ENCODE results near the gene AVP. TPM values are rescaled to one million over a fixed set of nuclear protein-coding genes. Genes with fewer than 3 reads are reported as not detected.

AVP gene
- total RNA-seq, 1 donor from 2014 or later = not detected

GRCh38 chr20:3115190-3116107, 30.9 kb upstream of the AVP start:
- intact Hi-C loops (cut with micrococcal nuclease) = loop anchor here (5.0 kb wide), 1 partner anchor 63 kb away; no protein-coding TSS in a partner anchor
- DNase-seq (peak; percentile 41), ATAC-seq (peak; percentile 39)

DNA sequence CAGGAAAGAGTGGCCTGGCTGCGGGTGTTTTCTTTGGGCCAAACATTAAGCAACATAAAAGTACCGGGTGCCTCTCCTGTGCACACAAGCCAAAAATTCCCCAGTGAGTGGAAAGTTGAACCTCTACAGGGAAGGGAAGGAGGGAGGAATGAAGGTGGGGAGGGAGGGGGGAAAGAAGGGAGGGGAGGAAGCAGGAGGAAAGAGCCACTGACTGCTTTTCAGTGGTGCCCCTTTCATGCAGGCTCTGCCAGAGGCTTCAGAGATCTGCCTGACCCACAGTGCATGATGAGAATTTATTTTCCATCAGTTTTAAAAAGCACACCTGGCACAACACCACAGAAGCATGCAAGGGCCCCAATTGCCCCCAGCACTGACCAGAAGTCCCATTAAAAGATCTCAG, 27.5 kb upstream of the AVP start:
- DNase-seq (no peak), ATAC-seq (no peak)
- intact Hi-C loops (cut with micrococcal nuclease) = no loop called here

DNA sequence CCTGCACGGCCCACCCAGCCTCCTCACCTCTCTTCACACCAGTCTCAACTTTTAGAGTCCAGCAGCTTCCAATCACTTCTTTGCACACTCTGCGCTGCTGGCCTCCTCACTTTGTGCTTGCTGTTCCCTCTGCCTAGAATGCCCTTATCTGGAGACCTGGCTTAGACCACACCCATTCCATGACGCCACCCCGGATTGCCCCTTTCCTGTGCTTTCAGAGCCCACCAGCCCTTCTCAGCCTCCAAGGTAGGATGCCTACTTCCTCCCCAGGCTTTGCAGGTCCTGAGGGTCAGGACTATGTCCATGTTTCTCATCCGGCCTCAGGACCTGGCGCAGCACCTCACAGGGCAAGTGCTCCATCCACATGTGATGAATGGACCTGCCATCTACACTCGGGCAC, 27.0 kb upstream of the AVP start:
- intact Hi-C loops (cut with micrococcal nuclease) = no loop called here
- ATAC-seq (no peak), DNase-seq (no peak)

GRCh38 chr20:3109350-3110302, 25.1 kb upstream of the AVP start:
- ATAC-seq (no peak), DNase-seq (no peak)
- intact Hi-C loops (cut with micrococcal nuclease) = no loop called here

DNA sequence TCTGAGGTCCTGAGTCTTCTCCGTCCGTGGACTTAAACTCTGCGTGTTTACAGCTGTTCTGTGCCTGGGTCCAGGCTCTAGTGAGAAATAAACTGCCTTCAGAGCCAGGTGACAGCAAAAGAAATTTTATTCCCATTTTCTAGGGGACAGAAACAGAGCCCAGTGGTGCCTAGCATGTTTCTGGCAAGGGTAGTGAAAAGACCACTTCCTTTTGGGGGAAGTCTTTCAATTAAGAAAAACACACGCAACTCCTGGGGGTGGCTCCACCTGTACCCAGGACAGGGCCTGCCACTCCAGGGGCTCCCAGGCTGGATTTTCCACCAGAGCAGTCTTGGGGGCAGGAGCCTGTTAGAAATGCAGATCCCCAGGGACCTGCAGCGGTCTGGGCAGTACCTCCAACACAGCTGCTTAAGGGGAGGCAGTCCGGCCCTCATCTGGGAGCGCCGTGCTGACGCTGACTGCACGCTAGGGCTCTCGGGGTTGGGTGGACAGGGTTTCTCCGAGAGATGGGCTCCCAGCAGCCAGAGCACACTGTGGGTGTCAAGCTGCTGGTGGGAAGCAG, 23.0 kb upstream of the AVP start:
- intact Hi-C loops (cut with micrococcal nuclease) = no loop called here
- no peak for ATAC-seq
- no peak for DNase-seq

- ATAC-seq (no peak), DNase-seq (no peak)
- intact Hi-C loops (cut with micrococcal nuclease) = no loop called here
These were observed 22.3 kb upstream of the AVP start for GRCh38 chr20:3106658-3107463.

DNA sequence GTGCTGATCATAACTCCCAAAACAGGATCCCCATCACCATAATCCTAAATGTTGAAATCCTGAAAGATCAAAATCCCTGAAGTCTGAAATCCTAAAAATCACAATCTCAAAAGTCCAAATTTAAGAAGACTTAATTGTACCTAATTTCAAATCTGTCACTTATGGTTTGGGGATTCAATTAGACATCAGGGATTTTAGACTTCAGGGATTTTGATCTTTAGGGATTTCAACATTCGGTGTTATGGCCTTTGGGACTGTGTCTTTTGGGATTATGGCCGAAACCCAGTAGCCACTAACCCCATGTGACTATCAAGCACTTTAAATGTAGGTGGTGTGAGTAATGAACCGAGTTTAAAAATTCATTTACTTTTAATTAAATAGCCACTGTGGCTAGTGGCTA, 21.7 kb upstream of the AVP start:
- intact Hi-C loops (cut with micrococcal nuclease) = no loop called here

DNA sequence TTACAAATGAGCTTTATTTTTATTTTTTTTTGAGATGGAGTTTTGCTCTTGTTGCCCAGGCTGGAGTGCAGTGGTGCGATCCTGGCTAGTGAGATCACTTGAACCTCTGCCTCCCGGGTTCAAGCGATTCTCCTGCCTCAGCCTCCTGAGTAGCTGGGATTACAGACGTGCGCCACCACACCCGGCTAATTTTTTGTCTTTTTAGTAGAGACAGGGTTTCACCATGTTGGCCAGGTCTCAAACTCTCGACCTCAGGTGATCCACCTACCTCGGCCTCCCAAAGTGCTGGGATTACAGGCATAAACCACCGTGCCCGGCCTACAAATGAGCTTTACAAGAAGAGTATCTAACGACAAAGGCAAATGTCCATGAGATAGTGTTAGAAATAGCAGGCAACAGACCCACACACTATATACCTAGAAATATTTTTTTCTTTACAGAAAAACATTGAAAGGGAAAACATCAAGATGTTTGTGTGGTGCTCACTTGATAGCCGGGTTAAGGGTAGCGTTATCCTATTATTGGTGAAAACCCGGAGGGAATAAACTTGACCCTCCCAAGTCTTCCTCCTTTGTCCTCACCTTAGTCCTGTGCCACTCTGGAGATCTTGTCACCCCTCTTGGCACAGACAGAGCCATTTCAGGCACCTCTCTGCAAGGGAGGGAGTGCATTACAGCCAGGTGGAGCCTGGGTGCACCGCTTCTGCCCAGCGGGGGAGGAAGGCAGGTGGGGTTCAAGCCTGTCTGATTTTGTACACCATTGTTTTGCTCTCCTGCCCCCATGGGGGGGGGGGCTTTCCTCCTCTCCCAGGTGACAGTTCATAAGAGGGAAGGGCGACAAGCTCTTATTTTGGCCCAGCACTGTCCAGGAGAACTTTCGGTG, 21.0 kb upstream of the AVP start:
- no peak for DNase-seq
- intact Hi-C loops (cut with micrococcal nuclease) = no loop called here
- no peak for ATAC-seq

More for the DNA sequence above, 21.7 kb upstream of the AVP start:
- ATAC-seq (no peak), DNase-seq (no peak)

DNA sequence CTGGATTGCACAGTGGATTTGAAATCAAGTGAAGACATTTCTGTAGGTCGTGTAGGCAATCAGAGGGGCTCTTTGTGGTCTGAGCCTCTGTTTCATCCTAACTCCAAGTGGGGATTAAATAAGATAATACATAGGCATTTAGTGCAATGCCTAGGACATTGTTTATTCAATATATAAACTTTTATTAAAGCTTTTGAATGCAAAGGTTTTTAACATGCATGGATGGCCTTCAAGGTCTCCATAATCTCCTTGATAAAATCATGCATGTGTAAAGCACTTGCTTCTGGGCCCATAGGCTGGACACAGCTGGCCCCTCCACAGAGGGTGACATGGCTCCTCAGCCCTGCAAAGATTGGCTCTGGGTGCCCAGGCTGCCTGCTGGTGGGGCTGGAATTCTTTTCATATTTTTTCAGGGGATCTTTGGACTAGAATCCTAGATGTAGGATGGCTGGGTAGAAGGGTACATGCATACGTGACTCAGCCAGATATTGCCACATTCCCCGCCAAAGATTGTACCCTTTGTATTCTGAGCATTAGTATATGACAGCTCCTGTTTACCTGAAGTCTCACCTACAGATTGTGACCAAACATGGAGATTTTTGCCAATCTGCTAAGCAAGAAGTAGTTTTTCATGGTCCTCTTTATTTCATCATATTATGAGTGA, 19.0 kb upstream of the AVP start:
- intact Hi-C loops (cut with micrococcal nuclease) = no loop called here
- no peak for ATAC-seq
- DNase-seq = no peak

DNA sequence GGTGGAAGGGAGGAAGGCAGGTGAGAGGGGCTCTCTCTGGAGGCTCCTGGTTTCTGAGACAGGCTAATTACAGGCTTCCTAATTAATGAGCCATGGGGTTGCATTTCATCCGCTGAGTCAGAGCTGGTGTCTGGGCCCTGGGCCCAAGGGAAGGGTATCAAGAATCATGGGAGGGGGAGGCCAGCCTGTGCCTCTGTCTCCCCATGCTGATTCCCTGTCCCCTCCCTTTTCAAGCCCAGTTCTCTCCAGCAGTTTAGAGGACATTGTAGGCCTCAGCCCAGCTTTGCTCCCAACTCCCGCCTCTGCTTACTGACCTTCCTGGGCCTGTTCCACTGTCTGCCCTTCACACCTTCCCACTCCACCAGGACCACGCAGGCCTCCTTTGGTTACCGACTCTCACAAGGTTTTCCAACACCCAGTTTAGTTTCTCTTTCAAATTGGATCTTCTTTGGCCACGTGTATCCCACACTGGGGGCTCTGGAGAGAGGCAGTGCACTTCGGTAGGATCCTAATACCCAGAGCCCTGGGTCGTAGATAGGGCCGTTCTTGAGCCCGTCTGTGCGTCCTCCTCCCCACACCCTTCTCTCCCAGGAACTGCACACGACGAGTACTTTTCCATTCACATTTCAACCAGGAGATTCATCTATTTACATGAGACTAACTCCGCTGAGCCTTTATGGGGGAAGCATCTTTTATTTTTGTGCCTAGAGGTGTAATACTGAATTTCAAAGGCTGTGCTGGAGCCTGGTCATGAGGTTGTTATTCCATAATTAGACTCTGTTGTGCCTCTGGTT, 18.2 kb upstream of the AVP start:
- DNase-seq = no peak
- intact Hi-C loops (cut with micrococcal nuclease) = no loop called here
- ATAC-seq = no peak

DNA sequence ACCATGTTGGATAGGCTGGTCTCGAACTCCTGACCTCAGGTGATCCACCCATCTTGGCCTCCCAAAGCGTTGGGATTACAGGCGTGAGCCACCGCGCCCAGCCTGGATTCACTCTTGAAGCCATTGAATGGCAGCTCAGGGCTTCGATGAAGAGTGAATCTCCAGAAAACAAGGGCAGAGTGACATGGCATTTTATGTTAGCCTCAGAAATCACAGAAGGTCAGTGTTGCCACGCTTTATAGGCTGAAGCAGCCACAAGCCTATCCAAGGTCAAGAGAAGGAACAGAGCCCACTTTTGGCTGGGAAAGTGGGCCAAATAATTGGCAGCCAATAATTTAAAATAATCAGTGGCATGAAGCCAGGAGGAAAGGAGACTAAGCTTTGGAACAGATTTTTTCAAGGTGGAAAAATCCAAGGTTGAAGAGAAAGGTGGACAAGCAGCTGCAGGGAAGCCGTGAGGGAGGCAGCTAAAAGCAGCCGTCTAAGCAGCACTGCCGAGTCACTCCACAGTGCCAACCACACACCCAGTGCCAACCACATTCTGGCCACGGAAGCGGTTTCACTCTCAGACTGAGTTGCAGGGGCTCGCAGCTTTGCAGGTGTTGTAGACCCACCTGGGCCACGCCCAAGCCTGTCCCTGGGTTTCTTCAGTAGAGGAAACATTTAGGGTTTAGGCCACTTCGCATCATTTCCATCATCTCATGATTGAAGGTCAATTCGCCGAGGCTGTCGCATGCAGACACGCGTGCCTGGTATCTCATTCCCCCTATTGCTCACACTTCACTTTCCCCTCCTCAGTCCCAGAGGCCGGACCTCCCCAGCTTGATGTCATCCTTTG, 17.4 kb upstream of the AVP start:
- intact Hi-C loops (cut with micrococcal nuclease) = no loop called here
- ATAC-seq = no peak
- DNase-seq = no peak

DNA sequence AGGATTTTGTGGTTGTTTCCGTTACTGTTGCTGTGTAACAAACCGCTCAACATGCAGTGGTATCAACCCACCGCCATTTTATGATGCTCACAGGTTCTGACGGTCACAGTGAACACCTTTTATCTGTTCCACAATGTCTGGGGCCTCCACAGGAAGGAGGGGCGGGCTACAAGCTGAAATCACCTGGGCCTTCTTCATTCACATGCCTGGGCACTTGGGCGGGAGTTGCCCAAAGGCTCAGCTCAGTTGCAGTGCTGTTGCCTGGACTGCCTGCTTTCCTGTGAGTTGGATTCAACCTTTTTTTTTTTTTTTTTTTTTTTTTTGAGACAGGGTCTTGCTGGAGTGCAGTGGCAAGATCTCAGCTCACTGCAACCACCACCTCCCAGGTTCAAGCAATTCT, 16.7 kb upstream of the AVP start:
- intact Hi-C loops (cut with micrococcal nuclease) = no loop called here
- DNase-seq (no peak), ATAC-seq (no peak)

GRCh38 chr20:3100480-3100879, 16.0 kb upstream of the AVP start:
- no peak for DNase-seq
- intact Hi-C loops (cut with micrococcal nuclease) = no loop called here
- ATAC-seq = no peak

GRCh38 chr20:3094848-3095629, 10.5 kb upstream of the AVP start:
- DNase-seq (no peak), ATAC-seq (no peak)
- intact Hi-C loops (cut with micrococcal nuclease) = no loop called here

DNA sequence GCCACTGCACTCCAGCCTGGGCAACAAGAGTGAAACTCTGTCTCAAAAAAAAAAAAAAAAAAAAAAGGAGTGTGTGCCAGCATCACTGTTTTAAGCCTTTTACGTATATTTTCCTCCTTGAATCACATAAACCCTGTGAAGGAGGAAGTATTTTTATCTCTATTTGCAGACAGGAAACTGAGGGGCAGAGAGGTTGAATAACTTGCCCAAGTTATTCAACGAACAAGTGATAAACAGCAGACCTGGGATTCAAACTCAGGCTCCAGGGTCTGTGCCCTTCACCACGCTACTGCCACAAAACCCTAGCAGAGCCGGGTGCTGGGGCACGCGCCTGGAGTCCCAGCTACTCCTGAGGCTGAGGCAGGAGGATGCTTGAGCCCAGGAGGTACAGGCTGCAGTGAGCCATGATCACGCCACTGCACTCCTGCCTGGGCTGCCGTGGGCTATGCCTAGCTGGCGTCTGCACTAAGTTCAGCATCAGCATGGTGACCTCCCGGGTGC, 9.4 kb upstream of the AVP start:
- ATAC-seq = no peak
- no peak for DNase-seq
- intact Hi-C loops (cut with micrococcal nuclease) = no loop called here

Measured in left ventricle myocardium superior (tissue), 1 donor.